ENCODE measurements around the gene DCAF10.

Gene DCAF10

DNA sequence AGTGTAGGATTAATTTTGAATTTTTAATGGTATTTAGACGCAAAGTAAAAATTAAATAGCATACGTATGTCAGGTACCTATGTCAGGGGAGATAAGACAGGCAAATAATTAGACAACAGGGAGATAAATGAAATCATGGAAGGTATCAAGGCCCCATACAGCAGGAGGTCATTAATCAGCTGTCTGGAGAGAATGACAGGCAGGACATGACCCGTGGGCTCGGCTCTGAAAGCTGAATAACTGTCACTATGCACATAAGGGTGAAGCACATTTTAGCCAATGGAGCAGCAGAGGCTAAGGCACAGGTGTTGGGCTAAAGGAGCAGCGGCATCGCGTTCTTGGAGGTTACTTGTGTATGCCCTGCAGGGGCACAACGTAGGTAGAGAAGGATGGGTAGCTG lies 91.5 kb downstream of the DCAF10 start:
- DNase-seq (ENCODE audit: insufficient read length, low spot score) (no peak), FAIRE-seq (no peak)
- TF ChIP-seq, protein P1, sequence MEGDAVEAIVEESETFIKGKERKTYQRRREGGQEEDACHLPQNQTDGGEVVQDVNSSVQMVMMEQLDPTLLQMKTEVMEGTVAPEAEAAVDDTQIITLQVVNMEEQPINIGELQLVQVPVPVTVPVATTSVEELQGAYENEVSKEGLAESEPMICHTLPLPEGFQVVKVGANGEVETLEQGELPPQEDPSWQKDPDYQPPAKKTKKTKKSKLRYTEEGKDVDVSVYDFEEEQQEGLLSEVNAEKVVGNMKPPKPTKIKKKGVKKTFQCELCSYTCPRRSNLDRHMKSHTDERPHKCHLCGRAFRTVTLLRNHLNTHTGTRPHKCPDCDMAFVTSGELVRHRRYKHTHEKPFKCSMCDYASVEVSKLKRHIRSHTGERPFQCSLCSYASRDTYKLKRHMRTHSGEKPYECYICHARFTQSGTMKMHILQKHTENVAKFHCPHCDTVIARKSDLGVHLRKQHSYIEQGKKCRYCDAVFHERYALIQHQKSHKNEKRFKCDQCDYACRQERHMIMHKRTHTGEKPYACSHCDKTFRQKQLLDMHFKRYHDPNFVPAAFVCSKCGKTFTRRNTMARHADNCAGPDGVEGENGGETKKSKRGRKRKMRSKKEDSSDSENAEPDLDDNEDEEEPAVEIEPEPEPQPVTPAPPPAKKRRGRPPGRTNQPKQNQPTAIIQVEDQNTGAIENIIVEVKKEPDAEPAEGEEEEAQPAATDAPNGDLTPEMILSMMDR (IDR thresholded peaks at IDR 0.05; ENCODE audit: insufficient read depth, missing control alignments), result no peak

DNA sequence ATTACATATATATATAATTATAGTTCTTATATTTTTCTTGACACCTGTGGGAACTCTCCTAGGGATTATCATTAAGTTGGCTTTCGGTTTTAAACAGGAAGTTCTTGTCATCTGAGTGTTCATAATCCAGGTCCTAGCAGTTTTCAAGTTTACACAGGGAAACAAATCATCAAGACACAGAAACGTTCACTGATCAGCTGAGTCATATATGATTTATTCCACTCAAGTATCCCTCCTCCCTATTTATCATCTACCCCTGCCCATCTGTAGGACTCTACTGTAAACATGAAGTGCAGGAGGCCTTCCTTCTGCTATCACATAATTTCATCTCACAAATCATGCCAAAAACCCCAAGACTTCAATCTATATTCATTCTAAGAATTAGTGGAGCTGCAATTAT lies 97.1 kb downstream of the DCAF10 start:
- TF ChIP-seq, protein P1 (IDR thresholded peaks at IDR 0.05; ENCODE audit: insufficient read depth, missing control alignments), result no peak
- no peak for DNase-seq (ENCODE audit: insufficient read length, low spot score)
- FAIRE-seq, result no peak

DNA sequence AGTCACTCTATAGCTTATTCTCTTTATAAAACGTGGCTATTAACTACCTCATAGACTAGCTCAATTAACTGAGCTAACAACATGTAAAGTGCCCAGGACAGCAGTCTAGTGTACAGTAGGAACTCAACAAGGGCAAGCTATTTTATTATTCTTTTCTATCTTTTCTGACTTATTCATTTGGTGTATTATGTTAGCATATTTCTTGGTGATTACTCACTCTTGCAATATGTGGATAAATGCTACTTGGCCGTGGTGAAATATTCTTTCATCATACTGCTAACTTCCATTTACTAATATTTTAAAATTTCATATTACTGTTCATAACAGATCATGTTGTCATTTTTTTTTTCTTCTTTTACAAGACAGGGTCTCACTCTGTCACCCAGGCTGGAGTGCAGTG lies 98.4 kb downstream of the DCAF10 start:
- TF ChIP-seq, protein P1 (IDR thresholded peaks at IDR 0.05; ENCODE audit: insufficient read depth, missing control alignments), result no peak
- DNase-seq (ENCODE audit: insufficient read length, low spot score) (no peak), FAIRE-seq (no peak)

DNA sequence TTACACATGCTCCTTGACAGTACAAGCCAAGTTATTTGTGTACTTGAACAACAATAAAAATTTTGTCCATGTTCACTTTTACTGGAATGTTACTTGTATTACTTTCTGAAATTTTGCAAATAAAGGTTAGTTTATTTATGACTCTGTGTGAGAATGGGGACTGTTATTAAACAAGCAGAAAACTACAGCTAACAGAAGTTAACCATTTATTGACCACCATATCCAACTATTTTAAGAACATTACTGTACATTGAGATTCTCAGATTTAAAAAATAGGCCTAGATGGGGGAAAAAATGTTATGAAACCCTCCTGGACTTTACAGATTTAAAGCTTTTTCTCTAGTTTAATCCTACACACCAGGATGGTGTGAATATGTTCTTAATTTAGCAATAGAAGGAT lies 101.5 kb downstream of the DCAF10 start:
- TF ChIP-seq, protein P1 (IDR thresholded peaks at IDR 0.05; ENCODE audit: insufficient read depth, missing control alignments), result no peak
- DNase-seq (ENCODE audit: insufficient read length, low spot score) (no peak), FAIRE-seq (no peak)

DNA sequence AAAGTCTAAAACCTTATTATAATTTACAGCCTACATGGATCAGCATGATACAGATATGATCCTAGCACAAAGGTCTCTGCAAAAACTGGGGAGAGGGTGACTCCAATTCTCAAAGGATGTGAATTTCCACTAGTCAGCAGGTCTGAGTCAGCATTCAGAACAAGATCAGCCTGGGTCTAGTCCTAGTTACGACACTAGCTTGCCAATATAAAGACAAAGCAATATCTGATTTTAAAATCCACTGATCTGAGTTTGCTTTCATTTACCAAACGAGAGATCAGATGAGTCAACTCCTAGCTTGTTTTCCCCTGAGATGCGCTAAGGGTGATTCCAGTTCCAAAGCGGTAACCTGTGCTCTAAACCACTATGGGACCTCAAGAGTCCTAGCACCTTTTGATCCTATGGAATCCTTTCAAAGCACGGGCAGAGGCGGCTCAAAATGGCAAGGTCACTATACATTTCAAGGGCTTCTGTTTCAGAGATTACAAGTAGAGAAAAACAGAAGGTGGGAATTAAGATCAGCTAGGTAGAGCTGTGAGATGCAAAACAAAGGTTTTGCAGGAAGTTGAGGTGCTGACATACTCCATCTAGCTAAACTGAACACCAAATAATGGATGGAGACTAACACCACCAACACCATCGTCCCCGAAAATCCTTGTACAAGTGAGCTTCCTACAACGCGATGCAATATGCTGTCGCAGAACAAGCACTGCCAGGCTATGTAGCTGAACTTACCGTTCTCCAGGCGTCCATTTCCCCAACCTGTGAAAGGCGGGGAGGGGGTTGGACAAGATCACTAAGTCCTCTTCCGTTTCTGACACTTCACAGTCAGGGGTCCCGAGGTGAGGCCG lies 102.4 kb downstream of the DCAF10 start:
- FAIRE-seq (no peak), DNase-seq (ENCODE audit: insufficient read length, low spot score) (no peak)
- TF ChIP-seq, protein P1 (IDR thresholded peaks at IDR 0.05; ENCODE audit: insufficient read depth, missing control alignments), result no peak

DNA sequence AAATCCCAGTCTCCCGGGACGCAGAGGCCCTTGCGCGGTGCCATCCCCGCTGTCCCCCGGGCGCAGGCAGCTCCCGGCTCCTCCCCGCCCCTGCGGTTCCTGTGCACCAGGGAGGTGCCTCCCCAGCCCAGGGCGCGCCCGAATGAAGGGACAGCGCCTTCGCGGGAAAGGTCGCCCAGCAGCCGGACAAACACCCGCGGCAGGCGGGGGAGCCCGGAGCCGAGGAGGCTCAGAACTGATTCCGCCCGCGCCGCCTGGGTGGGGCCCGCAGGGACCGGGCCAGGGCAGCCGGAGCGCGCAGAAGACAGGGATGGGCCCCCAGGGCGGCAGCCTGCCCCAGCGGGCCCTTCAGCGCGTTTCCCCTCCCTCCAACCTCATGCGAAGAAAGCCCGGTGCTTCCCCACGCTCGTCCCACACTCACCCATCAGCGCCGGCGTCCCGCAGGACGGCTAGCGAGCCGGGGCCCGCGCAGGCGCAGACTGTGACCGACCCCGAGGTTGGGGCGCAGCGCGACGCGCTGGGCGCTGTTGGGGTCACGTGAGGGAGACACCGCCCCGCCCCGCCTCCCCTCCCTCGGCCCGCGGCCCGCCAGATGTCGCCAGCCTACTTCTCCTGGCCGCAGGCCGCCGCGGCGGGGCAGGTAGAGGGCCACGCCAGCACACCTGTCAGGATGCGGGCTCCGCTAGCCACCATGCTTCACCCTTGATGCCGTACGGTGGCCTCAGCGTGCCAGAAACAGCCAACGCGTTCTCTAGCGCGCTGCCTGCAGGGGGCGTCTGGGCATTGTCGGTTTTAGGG lies 103.2 kb downstream of the DCAF10 start, which contains the start of gene SLC25A51:
SLC25A51 (minus strand) TSS at position 481 of the 798 bp plus-strand sequence. CDS start 15,577 bp downstream, outside the sequence.
- TF ChIP-seq, protein P1 (IDR thresholded peaks at IDR 0.05; ENCODE audit: insufficient read depth, missing control alignments), result peak; percentile 96
- FAIRE-seq, result no peak
- peak; percentile 95 for DNase-seq (ENCODE audit: insufficient read length, low spot score)
